Measurements from ENCODE around the gene MLPH. TPM values are rescaled to one million over a fixed set of nuclear protein-coding genes. Genes with fewer than 3 reads are reported as not detected.

Gene MLPH
- total and polyA plus RNA-seq, 4 donors, result 71.0 to 295 (median 192) TPM

DNA sequence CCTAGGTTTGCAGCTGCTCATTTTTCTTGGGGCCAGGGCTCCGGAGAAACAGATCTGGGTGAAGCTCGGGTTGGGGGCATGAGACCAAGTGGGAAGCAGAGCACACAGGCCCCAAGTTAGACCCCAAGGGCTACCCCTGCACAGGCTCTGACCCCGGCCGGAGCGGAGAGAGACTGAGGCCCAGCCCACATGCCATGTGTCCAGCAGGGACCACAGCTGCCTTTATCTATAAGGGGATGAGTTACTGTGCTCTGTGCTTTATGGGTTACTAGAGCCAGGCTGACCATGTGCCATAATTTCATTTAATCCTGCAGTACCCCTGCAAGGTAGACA, 49.0 kb downstream of the MLPH start:
- Histone ChIP-seq H3K4me1 (ENCODE audit: control insufficient read depth in 5 of 5, insufficient read depth in 5 of 5, low read length in 5 of 5) (peaks cover 0 to 2% (median 0%) of the 10 kb centered on the region in 5 donors), H3K27me3 (ENCODE audit: control insufficient read depth in 3 of 3, insufficient read depth in 3 of 3, low read length in 2 of 3) (peaks cover 0 to 3% (median 0%) of the 10 kb centered on the region in 3 donors), H3K36me3 (ENCODE audit: control insufficient read depth in 4 of 4, insufficient read depth in 4 of 4, low read length in 4 of 4) (peaks cover 0 to 9% (median 0%) of the 10 kb centered on the region in 4 donors), H3K27ac (ENCODE audit: low read depth in 1 of 2, low read length in 1 of 2) (no peak overlapping the region), H3K9ac (ENCODE audit: insufficient read depth in 1 of 2, low read length in 2 of 2) (no peak overlapping the region), H3K4me3 (no peak overlapping the region), H3K9me3 (ENCODE audit: control insufficient read depth in 4 of 4, insufficient read depth in 3 of 4, low read length in 3 of 4) (peaks cover 0 to 1% (median 0%) of the 10 kb centered on the region in 4 donors)
- 76 to 96% methylated on average over 5 of the region's 5 CpGs for WGBS, 2 donors
- ATAC-seq (ENCODE audit: insufficient read depth, low FRiP score) (no peak), DNase-seq (no peak)
- TF ChIP-seq, protein P1, sequence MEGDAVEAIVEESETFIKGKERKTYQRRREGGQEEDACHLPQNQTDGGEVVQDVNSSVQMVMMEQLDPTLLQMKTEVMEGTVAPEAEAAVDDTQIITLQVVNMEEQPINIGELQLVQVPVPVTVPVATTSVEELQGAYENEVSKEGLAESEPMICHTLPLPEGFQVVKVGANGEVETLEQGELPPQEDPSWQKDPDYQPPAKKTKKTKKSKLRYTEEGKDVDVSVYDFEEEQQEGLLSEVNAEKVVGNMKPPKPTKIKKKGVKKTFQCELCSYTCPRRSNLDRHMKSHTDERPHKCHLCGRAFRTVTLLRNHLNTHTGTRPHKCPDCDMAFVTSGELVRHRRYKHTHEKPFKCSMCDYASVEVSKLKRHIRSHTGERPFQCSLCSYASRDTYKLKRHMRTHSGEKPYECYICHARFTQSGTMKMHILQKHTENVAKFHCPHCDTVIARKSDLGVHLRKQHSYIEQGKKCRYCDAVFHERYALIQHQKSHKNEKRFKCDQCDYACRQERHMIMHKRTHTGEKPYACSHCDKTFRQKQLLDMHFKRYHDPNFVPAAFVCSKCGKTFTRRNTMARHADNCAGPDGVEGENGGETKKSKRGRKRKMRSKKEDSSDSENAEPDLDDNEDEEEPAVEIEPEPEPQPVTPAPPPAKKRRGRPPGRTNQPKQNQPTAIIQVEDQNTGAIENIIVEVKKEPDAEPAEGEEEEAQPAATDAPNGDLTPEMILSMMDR (IDR thresholded peaks at IDR 0.05; ENCODE audit: control extremely low read depth, extremely low read depth), result no peak

DNA sequence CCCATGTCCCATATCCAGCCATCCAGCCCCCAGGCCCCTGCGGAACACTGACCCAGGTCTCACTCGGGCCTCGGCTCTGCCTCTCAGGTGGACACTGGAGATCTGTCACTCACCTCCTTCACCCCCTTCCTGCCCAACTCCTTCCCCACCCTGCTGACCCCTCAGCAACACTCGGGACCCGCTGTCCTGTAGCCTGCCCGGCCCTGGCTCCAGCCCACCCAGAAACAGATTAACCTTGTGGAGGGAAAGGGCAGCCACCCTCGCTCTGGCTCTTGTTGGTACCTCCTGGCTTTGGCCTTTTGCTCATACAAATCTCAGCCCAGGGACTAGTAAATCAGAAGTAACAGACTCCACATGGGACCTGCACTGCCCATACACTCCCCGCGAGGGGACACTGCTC, 49.6 kb downstream of the MLPH start:
- H3K27ac ChIP-seq (ENCODE audit: low read depth in 1 of 2, low read length in 1 of 2), result no peak overlapping the region
- peaks cover 0 to 3% (median 0%) of the 10 kb centered on the region in 3 donors for H3K27me3 ChIP-seq (ENCODE audit: control insufficient read depth in 3 of 3, insufficient read depth in 3 of 3, low read length in 2 of 3)
- TF ChIP-seq, protein P1 (IDR thresholded peaks at IDR 0.05; ENCODE audit: control extremely low read depth, extremely low read depth), result no peak
- peaks cover 0 to 2% (median 0%) of the 10 kb centered on the region in 5 donors for H3K4me1 ChIP-seq (ENCODE audit: control insufficient read depth in 5 of 5, insufficient read depth in 5 of 5, low read length in 5 of 5)
- H3K9ac ChIP-seq (ENCODE audit: insufficient read depth in 1 of 2, low read length in 2 of 2), result no peak overlapping the region
- peaks cover 0 to 11% (median 0%) of the 10 kb centered on the region in 4 donors for H3K36me3 ChIP-seq (ENCODE audit: control insufficient read depth in 4 of 4, insufficient read depth in 4 of 4, low read length in 4 of 4)
- DNase-seq, result no peak
- peaks cover 0 to 1% (median 0%) of the 10 kb centered on the region in 4 donors for H3K9me3 ChIP-seq (ENCODE audit: control insufficient read depth in 4 of 4, insufficient read depth in 3 of 4, low read length in 3 of 4)
- 93 to 95% methylated on average over 9 of the region's 9 CpGs for WGBS, 2 donors
- no peak for ATAC-seq (ENCODE audit: insufficient read depth, low FRiP score)
- H3K4me3 ChIP-seq, result no peak overlapping the region

- DNase-seq (no peak), ATAC-seq (ENCODE audit: insufficient read depth, low FRiP score) (no peak)
Measured at GRCh38 chr2:237538001-237538720, 51.1 kb downstream of the MLPH start.

More at GRCh38 chr2:237538001-237538720, 51.1 kb downstream of the MLPH start:
- Histone ChIP-seq H3K36me3 (ENCODE audit: control insufficient read depth in 4 of 4, insufficient read depth in 4 of 4, low read length in 4 of 4) (peaks cover 0 to 8% (median 0%) of the 10 kb centered on the region in 4 donors), H3K27me3 (ENCODE audit: control insufficient read depth in 3 of 3, insufficient read depth in 3 of 3, low read length in 2 of 3) (peaks cover 0 to 3% (median 0%) of the 10 kb centered on the region in 3 donors), H3K9me3 (ENCODE audit: control insufficient read depth in 4 of 4, insufficient read depth in 3 of 4, low read length in 3 of 4) (peaks cover 0 to 1% (median 0%) of the 10 kb centered on the region in 4 donors), H3K9ac (ENCODE audit: insufficient read depth in 1 of 2, low read length in 2 of 2) (no peak overlapping the region), H3K4me3 (no peak overlapping the region), H3K27ac (ENCODE audit: low read depth in 1 of 2, low read length in 1 of 2) (no peak overlapping the region), H3K4me1 (ENCODE audit: control insufficient read depth in 5 of 5, insufficient read depth in 5 of 5, low read length in 5 of 5) (peaks cover 0 to 2% (median 0%) of the 10 kb centered on the region in 5 donors)
- TF ChIP-seq, protein P1 (IDR thresholded peaks at IDR 0.05; ENCODE audit: control extremely low read depth, extremely low read depth), result no peak
- WGBS, 2 donors, result 76% methylated on average over 29 of the region's 29 CpGs

Measured in lung (tissue), 12 donors.